Measurements from ENCODE around the gene ALDH3A1.
A peak's percentile ranks its signal among the peaks of the same experiment; 100 is the strongest.

Gene ALDH3A1

GRCh38 chr17:19759568-19760549 lies 11.8 kb upstream of the ALDH3A1 start:
- no peak for DNase-seq

DNA sequence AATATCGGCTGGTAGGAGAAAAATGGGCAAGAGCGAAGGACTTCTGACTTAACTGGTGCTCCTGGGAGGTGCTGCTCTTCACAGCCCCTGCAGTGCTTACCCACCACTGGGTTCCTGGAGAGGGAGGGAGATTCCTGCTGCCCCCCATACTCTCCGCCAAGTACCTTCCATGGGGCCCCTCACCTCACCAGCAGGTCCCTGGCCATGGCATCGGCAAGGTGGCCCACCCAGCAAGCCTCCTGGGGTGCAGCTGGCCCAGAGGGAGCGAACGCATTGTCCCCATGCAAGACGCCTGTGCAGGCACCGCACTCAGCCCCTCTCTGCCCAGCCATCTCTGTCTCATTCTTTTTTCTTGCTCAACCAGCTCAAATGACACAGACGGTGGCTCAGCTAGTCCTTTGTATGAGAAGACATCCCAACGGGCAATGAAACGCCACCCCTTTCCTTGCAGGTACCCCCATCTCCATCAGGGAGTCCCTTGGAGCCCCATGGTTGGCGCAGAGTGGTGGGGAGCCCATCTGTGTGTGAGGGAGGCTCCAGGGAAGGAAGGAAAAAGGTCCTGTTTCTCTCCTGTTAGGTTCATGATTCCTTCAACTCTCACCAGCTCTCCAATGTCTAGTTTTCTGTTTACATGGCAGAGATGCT lies 9.6 kb upstream of the ALDH3A1 start:
- no peak for DNase-seq

DNA sequence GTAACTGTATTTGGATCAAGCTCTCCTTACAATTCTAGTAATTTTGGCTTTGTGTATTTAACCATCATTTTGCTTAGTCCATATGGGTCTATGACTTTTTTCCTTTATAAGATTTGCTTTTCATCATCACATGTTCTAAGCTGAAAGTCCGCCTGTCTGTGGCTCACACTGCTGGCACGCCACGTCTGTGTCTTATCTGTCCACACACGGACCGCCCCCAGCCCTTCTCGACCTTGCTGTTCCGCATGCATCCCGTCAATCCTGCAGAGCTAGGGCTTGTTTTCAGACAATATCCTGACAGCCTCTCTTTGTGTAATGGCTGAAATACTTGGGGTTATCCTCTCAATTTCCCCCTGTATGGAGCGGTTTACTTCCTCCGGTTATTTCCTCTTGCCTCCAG lies 8.4 kb upstream of the ALDH3A1 start:
- no peak for DNase-seq

- DNase-seq: no peak
Observed at GRCh38 chr17:19755821-19756510, 7.9 kb upstream of the ALDH3A1 start.

DNA sequence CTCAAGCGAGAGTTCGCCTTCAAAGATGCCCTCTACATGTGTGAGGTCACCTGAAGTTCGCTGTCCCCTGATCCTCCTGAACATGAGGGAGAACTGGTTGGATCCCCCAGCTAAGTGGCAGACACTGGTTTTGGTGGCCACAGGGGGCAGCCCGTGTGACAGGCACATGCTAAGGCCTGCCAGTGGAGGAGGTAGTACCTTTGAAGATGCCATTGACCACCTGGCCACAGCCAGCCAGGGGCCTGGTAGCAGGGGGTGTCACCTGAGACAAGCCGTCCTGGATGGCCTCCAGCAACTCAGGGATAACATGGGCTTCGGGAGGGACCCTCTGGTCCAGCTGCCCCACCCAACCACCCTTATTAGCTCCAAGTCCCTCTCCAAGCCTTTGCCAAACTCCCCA lies 7.3 kb upstream of the ALDH3A1 start:
- no peak for DNase-seq

- DNase-seq: no peak
Observed at GRCh38 chr17:19753661-19754463, 5.8 kb upstream of the ALDH3A1 start.

- no peak for DNase-seq
Observed at GRCh38 chr17:19753051-19753509, 5.0 kb upstream of the ALDH3A1 start.

- DNase-seq: no peak
Observed at GRCh38 chr17:19752216-19753050, 4.3 kb upstream of the ALDH3A1 start.

DNA sequence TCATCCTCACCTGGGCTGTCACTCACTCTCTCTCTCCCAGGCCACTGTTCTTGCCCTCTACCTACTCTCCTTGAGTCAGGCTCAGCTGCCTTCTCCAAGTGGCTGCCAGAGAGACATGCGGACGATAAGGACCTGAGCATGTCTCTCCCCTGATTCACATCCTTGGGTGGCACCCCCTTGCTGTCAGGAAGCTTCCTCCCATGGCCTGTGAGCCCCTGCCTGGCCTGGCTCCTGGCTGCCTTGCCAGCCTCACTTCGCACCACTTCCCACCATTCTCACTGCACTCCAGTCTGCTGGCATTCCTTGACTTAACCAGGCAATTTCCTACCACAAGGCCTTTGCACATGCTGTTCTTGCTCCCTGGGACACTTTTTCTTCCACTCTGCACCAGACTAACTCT lies 2.7 kb upstream of the ALDH3A1 start:
- DNase-seq: no peak

DNA sequence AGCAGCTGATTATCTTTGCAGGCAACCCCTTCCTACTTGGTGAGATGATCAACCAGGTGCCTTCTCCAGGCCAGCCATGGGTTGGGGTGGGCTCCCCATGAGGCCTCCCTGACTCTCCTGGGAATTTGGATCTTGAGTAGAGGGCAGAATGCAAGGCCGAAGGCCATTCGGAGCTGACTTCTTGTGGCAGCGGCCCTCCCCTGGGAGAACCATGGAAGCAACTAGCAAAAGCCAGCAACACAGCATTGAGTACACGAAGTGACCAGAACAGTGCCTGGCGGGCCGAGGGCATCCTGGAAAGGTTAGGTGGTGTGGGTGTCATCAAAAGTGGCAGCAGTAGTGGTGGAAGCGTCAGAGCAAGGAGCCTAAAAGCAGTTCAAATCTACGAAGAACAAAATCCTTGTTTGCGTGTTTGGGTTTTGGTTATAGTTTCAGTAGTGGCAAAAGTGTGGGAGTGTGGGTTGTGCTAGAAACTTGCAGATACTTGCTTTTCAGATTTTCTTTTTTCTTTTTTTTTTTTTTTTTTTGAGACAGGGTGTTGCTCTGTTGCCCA lies 2.0 kb upstream of the ALDH3A1 start:
- DNase-seq: no peak

GRCh38 chr17:19748807-19749193 lies 702 bp upstream of the ALDH3A1 start:
- no peak for DNase-seq

DNA sequence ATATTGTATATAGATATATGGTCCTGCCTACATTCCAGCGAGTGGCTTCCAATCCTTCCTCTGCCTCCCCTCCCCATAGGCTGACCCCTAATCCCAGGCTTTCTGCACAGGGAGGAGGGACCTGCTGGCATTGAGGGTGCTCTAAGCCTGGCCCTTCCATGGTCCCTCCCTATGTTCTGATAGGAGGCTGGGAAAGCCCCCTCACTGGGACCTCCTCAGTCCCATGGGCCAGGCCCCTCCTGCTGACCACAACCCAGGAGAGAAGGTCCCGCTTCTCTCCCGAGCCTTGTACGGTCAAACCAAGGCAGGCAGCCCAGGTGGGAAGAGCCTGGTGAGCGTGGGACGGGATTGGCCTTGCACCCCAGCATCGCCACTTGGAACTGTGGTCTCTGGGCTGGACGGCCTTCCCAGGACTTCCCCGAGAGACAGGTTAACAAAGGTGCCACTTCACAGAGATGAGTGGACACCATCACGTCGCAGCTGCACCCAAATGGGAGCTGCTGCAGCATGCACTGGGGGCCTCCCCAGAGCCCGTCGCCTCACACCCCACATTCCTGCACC lies 859 bp downstream of the ALDH3A1 start:
- DNase-seq: no peak

- DNase-seq: no peak
Observed at GRCh38 chr17:19746517-19746916, 1.6 kb downstream of the ALDH3A1 start.

DNA sequence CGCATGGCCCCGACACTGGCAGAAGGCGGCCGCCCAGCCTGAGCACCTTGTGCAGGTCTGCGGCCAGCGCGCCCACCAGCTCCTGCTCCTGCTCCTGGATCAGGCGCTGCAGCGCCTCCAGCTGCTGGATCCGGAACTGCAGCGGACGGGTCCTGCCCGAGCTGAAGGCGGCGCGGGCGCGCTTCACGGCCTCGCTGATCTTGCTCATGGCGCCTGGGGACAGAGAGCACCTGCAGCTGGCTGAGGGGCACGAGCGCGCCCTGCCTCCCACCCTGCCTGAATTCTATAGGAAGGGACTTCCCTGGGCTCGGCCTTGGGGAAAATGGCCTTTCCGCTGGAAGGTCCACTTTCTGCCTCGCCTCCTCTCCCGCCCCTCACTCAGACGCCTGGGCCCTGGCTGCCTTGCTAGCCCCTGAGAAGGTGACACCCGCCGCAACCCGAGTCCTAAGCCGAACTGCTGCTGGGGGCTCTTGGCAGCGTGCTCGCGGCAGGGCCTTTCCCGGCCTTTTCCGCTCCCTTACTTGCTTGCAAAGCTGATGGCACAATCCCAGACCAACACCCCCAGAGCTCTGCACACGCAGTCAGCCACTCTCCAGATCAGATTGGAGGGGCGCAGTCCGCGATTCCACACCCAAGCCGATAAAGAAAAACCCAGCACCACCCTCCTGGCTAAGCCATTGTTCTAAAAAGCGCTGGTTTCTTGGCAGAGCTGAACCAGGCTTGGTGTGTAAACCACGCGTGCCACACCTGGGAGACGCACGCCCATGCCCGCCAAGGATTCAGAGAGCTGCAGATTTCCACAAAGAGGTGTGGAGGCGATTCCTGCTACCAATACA lies 3.0 kb downstream of the ALDH3A1 start:
- peak; percentile 75 for DNase-seq

DNA sequence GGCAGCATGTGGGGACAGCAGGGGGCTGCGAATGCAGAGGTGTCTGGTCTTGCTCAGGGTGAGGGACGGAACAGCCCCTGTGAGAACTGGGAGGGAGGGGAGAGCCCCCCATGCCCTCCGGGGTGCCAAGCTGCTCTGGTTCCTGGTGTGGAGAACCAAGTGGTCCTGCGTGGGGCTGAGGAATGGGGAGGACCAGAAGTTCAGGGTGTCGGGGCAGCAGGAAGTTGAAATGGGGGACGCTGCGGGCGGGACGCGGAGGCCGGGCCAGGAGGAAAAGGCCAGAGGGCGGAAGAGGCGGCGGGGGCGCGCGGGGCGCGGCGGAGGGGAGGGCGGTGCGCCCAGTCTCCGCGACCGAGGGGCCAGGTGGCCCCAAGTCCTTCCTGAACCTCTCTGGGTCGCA lies 3.6 kb downstream of the ALDH3A1 start:
- DNase-seq: no peak

DNA sequence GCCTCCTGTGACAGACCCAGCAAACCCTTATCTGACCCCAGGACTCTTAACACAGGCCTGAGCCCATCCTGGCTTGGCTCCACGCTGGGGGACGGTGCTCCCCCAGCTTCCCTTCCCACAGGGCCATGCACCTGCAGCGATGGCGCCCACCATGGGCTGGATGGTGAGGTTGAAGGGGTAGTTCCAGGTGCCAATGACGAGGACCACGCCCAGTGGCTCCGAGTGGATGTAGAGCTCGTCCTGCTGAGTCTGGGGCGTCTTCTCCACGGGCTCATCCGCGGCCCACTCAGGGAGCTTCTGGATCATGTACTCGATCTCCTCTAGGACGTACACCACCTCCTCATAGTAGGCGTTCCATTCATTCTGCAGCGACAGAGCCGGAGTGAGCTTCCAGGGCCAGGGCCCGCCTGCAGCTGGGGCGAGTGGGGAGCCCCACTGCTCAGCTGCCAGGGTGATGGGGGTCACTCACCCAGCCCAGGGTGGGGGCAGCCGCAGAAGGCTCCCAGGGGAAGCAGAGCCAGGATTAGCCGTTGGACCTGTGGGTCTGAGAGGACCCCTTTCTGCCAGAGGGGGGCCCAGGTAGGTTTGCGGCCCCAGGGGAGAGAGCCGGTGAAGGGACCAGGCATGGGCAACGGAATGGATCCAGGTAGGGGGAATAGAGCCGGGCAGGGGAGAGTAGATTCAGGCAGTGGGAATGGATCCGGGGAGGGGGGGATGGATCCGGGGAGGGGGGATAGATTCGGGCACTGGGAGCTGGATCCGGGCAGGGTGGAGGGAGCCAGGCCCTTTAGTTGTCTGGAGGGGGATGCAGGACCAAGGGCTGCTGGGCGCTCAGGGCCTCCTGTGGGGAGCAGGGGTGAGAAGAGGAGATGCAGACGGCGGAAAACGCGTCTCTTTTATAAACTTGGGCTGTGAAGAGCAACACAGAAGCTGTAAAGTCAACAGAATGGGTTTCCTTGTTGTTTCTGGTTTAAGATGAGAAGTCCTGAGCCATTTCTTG lies 4.7 kb downstream of the ALDH3A1 start:
- no peak for DNase-seq

DNA sequence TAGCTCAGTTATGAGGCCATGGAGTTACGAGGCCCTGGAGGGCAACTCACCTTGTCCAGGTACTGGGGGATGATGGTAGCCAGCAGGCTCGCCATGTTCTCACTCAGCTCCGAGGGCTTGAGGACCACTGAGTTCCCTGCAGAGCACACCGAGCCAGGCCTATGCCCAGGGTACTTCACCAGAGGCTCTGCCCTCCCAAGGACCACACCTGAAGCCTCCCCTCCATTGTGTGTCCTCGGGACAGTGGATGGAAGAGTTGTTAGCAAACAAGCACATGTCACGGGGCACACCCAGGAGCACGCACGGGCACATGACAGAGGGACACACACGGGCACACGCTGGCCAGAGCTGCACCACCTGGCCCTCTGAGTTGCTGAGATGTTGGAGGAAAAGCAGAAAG lies 5.6 kb downstream of the ALDH3A1 start:
- DNase-seq: no peak

GRCh38 chr17:19741832-19742457 lies 6.2 kb downstream of the ALDH3A1 start:
- DNase-seq: no peak
